ENCODE results near the gene LPP.

GRCh38 chr3:188911026-188911850 is 757.3 kb downstream of the LPP start:
- TF ChIP-seq CTCF (IDR thresholded peaks at IDR 0.05; ENCODE audit: insufficient read depth, low read depth, low read length) (no peak), EZH2 (IDR thresholded peaks at IDR 0.05; ENCODE audit: insufficient read depth, low read length) (no peak)
